ENCODE data around the gene GRPEL1. TPM values are rescaled to one million over a fixed set of nuclear protein-coding genes. Genes with fewer than 3 reads are reported as not detected.
A peak's percentile ranks its signal among the peaks of the same experiment; 100 is the strongest.

GRPEL1 gene
- total and polyA plus RNA-seq, 2 of the 13 experiments (the other 11 are each of a cell fraction or from before 2014, with no cell fraction given), result 32.3 to 141 TPM

- TF ChIP-seq TFE3 (CRISPR knock-in tag; IDR thresholded peaks at IDR 0.05), result peak; percentile 19; the same call in 1 of the 2 replicates
- no peak for TF ChIP-seq NR3C1 (CRISPR knock-in tag; IDR thresholded peaks at IDR 0.05)
- peak; percentile 91; the same call in 1 of the 2 replicates for TF ChIP-seq ZNF446 (CRISPR knock-in tag; IDR thresholded peaks at IDR 0.05)
- TF ChIP-seq PRMT3 (CRISPR knock-in tag; IDR thresholded peaks at IDR 0.05; ENCODE audit: borderline replicate concordance, low read depth), result no peak
- no peak for TF ChIP-seq WIZ (CRISPR knock-in tag; IDR thresholded peaks at IDR 0.05)
- no peak for TF ChIP-seq RORA (CRISPR knock-in tag; IDR thresholded peaks at IDR 0.05)
- peak; percentile 45; the same call in 1 of the 2 replicates for TF ChIP-seq ZNF232 (CRISPR knock-in tag; IDR thresholded peaks at IDR 0.05; ENCODE audit: borderline replicate concordance)
- peak; percentile 98 for TF ChIP-seq HES4 (CRISPR knock-in tag; IDR thresholded peaks at IDR 0.05; ENCODE audit: borderline replicate concordance)
- TF ChIP-seq ZNF572 (CRISPR knock-in tag; IDR thresholded peaks at IDR 0.05), result peak; percentile 34; the same call in 1 of the 2 replicates
- TF ChIP-seq ZNF24 (IDR thresholded peaks at IDR 0.05), result no peak
- TF ChIP-seq ZNF761 (CRISPR knock-in tag; conservative IDR thresholded peaks at IDR 0.05), result 0 out of 2 replicates have a peak, but pooled peaks have one; percentile 49
- peak; percentile 97; the same call in 1 of the 2 replicates for TF ChIP-seq ZNF430 (CRISPR knock-in tag; IDR thresholded peaks at IDR 0.05)
- TF ChIP-seq, protein P1, sequence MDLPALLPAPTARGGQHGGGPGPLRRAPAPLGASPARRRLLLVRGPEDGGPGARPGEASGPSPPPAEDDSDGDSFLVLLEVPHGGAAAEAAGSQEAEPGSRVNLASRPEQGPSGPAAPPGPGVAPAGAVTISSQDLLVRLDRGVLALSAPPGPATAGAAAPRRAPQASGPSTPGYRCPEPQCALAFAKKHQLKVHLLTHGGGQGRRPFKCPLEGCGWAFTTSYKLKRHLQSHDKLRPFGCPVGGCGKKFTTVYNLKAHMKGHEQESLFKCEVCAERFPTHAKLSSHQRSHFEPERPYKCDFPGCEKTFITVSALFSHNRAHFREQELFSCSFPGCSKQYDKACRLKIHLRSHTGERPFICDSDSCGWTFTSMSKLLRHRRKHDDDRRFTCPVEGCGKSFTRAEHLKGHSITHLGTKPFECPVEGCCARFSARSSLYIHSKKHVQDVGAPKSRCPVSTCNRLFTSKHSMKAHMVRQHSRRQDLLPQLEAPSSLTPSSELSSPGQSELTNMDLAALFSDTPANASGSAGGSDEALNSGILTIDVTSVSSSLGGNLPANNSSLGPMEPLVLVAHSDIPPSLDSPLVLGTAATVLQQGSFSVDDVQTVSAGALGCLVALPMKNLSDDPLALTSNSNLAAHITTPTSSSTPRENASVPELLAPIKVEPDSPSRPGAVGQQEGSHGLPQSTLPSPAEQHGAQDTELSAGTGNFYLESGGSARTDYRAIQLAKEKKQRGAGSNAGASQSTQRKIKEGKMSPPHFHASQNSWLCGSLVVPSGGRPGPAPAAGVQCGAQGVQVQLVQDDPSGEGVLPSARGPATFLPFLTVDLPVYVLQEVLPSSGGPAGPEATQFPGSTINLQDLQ (CRISPR knock-in tag; IDR thresholded peaks at IDR 0.05), result peak; percentile 57; the same call in 1 of the 2 replicates
- 0 out of 2 replicates have a peak, but pooled peaks have one; percentile 48 for TF ChIP-seq TP53 (CRISPR knock-in tag; conservative IDR thresholded peaks at IDR 0.05)
- TF ChIP-seq ZNF816 (CRISPR knock-in tag; IDR thresholded peaks at IDR 0.05; ENCODE audit: borderline replicate concordance), result no peak
- no peak for TF ChIP-seq ZNF44 (CRISPR knock-in tag; IDR thresholded peaks at IDR 0.05)
- TF ChIP-seq EED (CRISPR knock-in tag; IDR thresholded peaks at IDR 0.05), result 0 out of 2 replicates have a peak, but pooled peaks have one; percentile 62
These were observed 33.4 kb downstream of the GRPEL1 start (continued) for GRCh38 chr4:7034262-7035081.

Measured in HepG2 (cell line).